Peyer's patch (tissue), 4 donors: Measurements from ENCODE around the gene S100A13. TPM values are rescaled to one million over a fixed set of nuclear protein-coding genes. Genes with fewer than 3 reads are reported as not detected.

ENCODE experiments used
- DNase-seq, 3 donors: peaks; one replicate each; pipeline ENCODE4 v3.0.0-alpha.2; 2017 to 2019
- H3K27ac ChIP-seq, 4 donors: fragments of 200-600 bp; sonication (generic); one replicate each; pipeline ENCODE4 v1.5.1; 2016 to 2019
- H3K27me3 ChIP-seq, 2 donors: fragments of 200-600 bp; sonication (generic); one replicate each; pipeline ENCODE4 v1.5.1; 2019
- H3K36me3 ChIP-seq, 3 donors: fragments of 200-600 bp; sonication (generic); one replicate each; pipeline ENCODE4 v1.5.1; 2016 to 2019
- H3K4me1 ChIP-seq, 4 donors: fragments of 200-600 bp; sonication (generic); one replicate each; pipeline ENCODE4 v1.5.1; 2016 to 2019
- H3K4me3 ChIP-seq, 4 donors: fragments of 200-600 bp; sonication (generic); 1 replicate in 3 of 4; 2 replicates in 1 of 4; pipeline ENCODE4 v1.5.1; 2016 to 2019; ENCODE audit warnings: mild to moderate bottlenecking in 1 of 4
- H3K9me3 ChIP-seq, 4 donors: fragments of 200-600 bp; sonication (generic); one replicate each; pipeline ENCODE4 v1.5.1; 2016 to 2019; ENCODE audit warnings: mild to moderate bottlenecking in 1 of 4
- POLR2A ChIP-seq, 2 donors: fragments of 450-650 bp; IDR thresholded peaks; one replicate each; pipeline ENCODE4 v1.5.1; 2017; ENCODE audit warnings: antibody characterized with exemption in 2 of 2, mild to moderate bottlenecking in 2 of 2, moderate library complexity in 2 of 2
- total RNA-seq, 4 donors: library from RNA; depleted of rRNA; stranded (reverse); fragments of >200 nt; gene quantifications; one replicate each; pipeline ENCODE4 v1.1.0, GENCODE V29; 2016
- TF ChIP-seq, protein P1 (sequence below), 6 experiments: fragments of 450-650 bp in 4 of 6; fragments of 200-600 bp in 2 of 6; sonication (generic) in 1 of 6; IDR thresholded peaks; one replicate each; pipeline ENCODE4 v1.5.1; 2017 to 2019; ENCODE audit warnings: antibody characterized with exemption in 6 of 6, mild to moderate bottlenecking in 3 of 6, moderate library complexity in 1 of 6

S100A13 gene
- total RNA-seq, 4 donors from 2014 or later = 49.5 to 185 (median 52.9) TPM

DNA sequence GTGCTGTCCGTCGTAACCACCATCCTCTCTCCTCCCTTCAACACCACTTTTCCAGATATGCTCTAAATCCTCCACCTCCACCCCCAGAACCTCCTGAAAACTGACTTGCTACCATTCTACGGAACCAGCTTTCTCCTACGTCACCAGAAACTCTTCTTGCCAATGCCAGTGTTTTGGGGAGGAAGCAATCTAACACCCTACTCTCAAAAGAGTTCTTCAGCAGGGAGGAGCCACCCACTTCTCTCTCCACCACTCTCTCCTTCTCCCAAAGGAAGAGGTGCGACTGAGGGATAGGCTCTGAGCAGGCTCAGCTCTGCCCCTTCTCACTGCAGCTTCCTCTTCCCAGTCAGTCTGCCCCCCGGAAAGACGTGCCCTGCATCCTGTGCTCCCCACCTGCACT is 55.6 kb downstream of the S100A13 start:
- no peak for DNase-seq
- Histone ChIP-seq H3K4me3 (no peak overlapping the region), H3K27ac (no peak overlapping the region), H3K9me3 (no peaks in the 10 kb centered on the region), H3K27me3 (no peaks in the 10 kb centered on the region), H3K36me3 (no peaks in the 10 kb centered on the region), H3K4me1 (peaks cover 1 to 31% (median 5%) of the 10 kb centered on the region in 4 donors)
- no peak for TF ChIP-seq POLR2A (IDR thresholded peaks at IDR 0.05)
- TF ChIP-seq, protein P1, sequence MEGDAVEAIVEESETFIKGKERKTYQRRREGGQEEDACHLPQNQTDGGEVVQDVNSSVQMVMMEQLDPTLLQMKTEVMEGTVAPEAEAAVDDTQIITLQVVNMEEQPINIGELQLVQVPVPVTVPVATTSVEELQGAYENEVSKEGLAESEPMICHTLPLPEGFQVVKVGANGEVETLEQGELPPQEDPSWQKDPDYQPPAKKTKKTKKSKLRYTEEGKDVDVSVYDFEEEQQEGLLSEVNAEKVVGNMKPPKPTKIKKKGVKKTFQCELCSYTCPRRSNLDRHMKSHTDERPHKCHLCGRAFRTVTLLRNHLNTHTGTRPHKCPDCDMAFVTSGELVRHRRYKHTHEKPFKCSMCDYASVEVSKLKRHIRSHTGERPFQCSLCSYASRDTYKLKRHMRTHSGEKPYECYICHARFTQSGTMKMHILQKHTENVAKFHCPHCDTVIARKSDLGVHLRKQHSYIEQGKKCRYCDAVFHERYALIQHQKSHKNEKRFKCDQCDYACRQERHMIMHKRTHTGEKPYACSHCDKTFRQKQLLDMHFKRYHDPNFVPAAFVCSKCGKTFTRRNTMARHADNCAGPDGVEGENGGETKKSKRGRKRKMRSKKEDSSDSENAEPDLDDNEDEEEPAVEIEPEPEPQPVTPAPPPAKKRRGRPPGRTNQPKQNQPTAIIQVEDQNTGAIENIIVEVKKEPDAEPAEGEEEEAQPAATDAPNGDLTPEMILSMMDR (IDR thresholded peaks at IDR 0.05) = no peak

- Histone ChIP-seq H3K27ac (peak overlapping the region in 1 of 4 donors; percentile 7), H3K9me3 (no peaks in the 10 kb centered on the region), H3K36me3 (no peaks in the 10 kb centered on the region), H3K27me3 (no peaks in the 10 kb centered on the region), H3K4me3 (no peak overlapping the region), H3K4me1 (peaks cover 8 to 40% (median 13%) of the 10 kb centered on the region in 4 donors)
- peak in 2 of 3 donors; percentile 53 to 67 for DNase-seq
- TF ChIP-seq, protein P1 (IDR thresholded peaks at IDR 0.05) = no peak
- no peak for TF ChIP-seq POLR2A (IDR thresholded peaks at IDR 0.05)
These were observed 56.4 kb downstream of the S100A13 start for GRCh38 chr1:153570874-153571273.

DNA sequence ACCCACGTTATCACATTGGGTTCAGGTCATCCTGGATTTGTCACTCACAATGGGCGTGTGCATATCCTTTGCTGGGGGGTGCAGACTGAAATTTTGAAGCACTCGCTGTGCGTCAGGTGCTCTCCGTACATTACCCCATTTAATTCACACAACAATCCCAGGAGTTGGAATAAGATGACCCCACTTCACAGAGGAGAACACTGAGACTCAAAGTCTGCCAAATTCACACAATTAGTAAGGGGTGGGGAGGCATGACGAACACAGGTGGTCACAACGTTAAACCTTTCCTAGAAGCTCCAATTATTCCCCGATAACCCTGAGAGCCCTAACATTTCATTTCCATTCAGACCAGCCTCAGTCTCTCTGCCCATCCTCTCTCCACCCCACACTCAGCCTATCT is 57.8 kb downstream of the S100A13 start:
- H3K27me3 ChIP-seq = no peaks in the 10 kb centered on the region
- no peaks in the 10 kb centered on the region for H3K36me3 ChIP-seq
- H3K27ac ChIP-seq = no peak overlapping the region
- DNase-seq = no peak
- H3K4me3 ChIP-seq = no peak overlapping the region
- no peaks in the 10 kb centered on the region for H3K9me3 ChIP-seq
- TF ChIP-seq, protein P1 (IDR thresholded peaks at IDR 0.05) = no peak
- TF ChIP-seq POLR2A (IDR thresholded peaks at IDR 0.05) = no peak
- H3K4me1 ChIP-seq = peaks cover 12 to 47% (median 19%) of the 10 kb centered on the region in 4 donors

Other genes starting within 250 kb of the S100A13 start
- 1 to 10 TPM in 2 of 4 donors, not detected in 2; 7.6 to 9.8 TPM for gene S100A8, start 236.4 kb downstream of the S100A13 start, total RNA-seq
- gene S100A7A, start 211.0 kb downstream of the S100A13 start, total RNA-seq = not detected
- gene S100A7, start 166.9 kb downstream of the S100A13 start, total RNA-seq = not detected
- 100 to 1,000 TPM; 321 to 366 (median 334) TPM for gene S100A6, start 91.5 kb downstream of the S100A13 start, total RNA-seq
- not detected for gene S100A5, start 86.6 kb downstream of the S100A13 start, total RNA-seq
- gene S100A4, start 81.7 kb downstream of the S100A13 start, total RNA-seq = 100 to 1,000 TPM in 1 of 4 donors, 10 to 100 TPM in 3; 38.2 to 435 (median 53.6) TPM
- gene S100A3, start 78.2 kb downstream of the S100A13 start, total RNA-seq = not detected
- not detected for gene S100A2, start 61.7 kb downstream of the S100A13 start, total RNA-seq
- gene S100A16, start 14.4 kb downstream of the S100A13 start, total RNA-seq = 100 to 1,000 TPM; 107 to 277 (median 193) TPM
- 100 to 1,000 TPM; 106 to 391 (median 293) TPM for gene S100A14, start 11.2 kb downstream of the S100A13 start, total RNA-seq
- not detected for gene S100A1, start 929 bp upstream of the S100A13 start, total RNA-seq
- 10 to 100 TPM; 53.8 to 80.8 (median 68.7) TPM for gene CHTOP, start 6.6 kb upstream of the S100A13 start, total RNA-seq
- gene SNAPIN, start 31.2 kb upstream of the S100A13 start, total RNA-seq = 10 to 100 TPM; 15.4 to 29.7 (median 28.1) TPM
- gene ILF2, start 43.5 kb upstream of the S100A13 start, total RNA-seq = 10 to 100 TPM; 31.4 to 67.7 (median 47.2) TPM
- 10 to 100 TPM in 2 of 4 donors, 1 to 10 TPM in 2; 5.0 to 17.3 (median 10.9) TPM for gene NPR1, start 51.2 kb upstream of the S100A13 start, total RNA-seq
- 10 to 100 TPM; 24.3 to 75.1 (median 42.4) TPM for gene INTS3, start 100.5 kb upstream of the S100A13 start, total RNA-seq
- 100 to 1,000 TPM in 1 of 4 donors, 10 to 100 TPM in 3; 12.3 to 124 (median 22.0) TPM for gene SLC27A3, start 147.9 kb upstream of the S100A13 start, total RNA-seq